Activated CD8-positive, alpha-beta T cell treated with anti-CD3 and anti-CD28 coated beads for 36 hours (primary cell): ENCODE results near the gene LRRC1. TPM values are rescaled to one million over a fixed set of nuclear protein-coding genes. Genes with fewer than 3 reads are reported as not detected.

Experiments
- ATAC-seq: fragments of 200-7000 bp; cut with Tn5 transposase; one replicate; pipeline ENCODE4 v1.10.0; 2021; ENCODE audit warnings: mild to moderate bottlenecking, moderate library complexity
- CTCF ChIA-PET: fragments of 350-600 bp; sonication (Branson Sonifier 250); formaldehyde crosslinking; loops from one replicate; lab custom pipeline; 2021; ENCODE audit warnings: antibody characterized with exemption; lab: Charles Lee
- POLR2A ChIA-PET: fragments of 350-600 bp; sonication (Branson Sonifier 250); formaldehyde crosslinking; loops from one replicate; lab custom pipeline; 2021; ENCODE audit warnings: antibody characterized with exemption; lab: Charles Lee
- DNase-seq: peaks from one replicate; pipeline ENCODE4 v3.0.0-alpha.2; 2020
- H3K27ac Mint-ChIP-seq: one replicate; pipeline ENCODE4 v1.8.0; 2021; ENCODE audit warnings: mild to moderate bottlenecking, mixed read lengths
- H3K27me3 Mint-ChIP-seq: one replicate; pipeline ENCODE4 v1.8.0; 2021; ENCODE audit warnings: mixed read lengths
- H3K36me3 Mint-ChIP-seq: one replicate; pipeline ENCODE4 v1.8.0; 2021; ENCODE audit warnings: low read depth, mixed read lengths
- H3K4me1 Mint-ChIP-seq: one replicate; pipeline ENCODE4 v1.8.0; 2021; ENCODE audit warnings: low read depth, mixed read lengths
- H3K4me3 Mint-ChIP-seq: one replicate; pipeline ENCODE4 v1.8.0; 2021; ENCODE audit warnings: mild to moderate bottlenecking, moderate library complexity, mixed read lengths
- H3K9me3 Mint-ChIP-seq: one replicate; pipeline ENCODE4 v1.8.0; 2021; ENCODE audit warnings: mixed read lengths
- intact Hi-C: fragments of 100-400 bp; cut with micrococcal nuclease; formaldehyde crosslinking; loops from one replicate; pipeline ENCODE4 v1.10.0; 2022
- total RNA-seq, 2 experiments: library from RNA; stranded (reverse); gene quantifications; one replicate each; pipeline ENCODE4 v1.2.3, GENCODE V29; 2021
- TF ChIP-seq, protein P1 (sequence below): fragments of 200-600 bp; IDR thresholded peaks from one replicate; pipeline ENCODE4 v1.8.0; 2022; ENCODE audit warnings: antibody characterized with exemption, mild to moderate bottlenecking

The LRRC1 gene
- total RNA-seq, 2 experiments from 2014 or later: 1.9 to 2.5 TPM

DNA sequence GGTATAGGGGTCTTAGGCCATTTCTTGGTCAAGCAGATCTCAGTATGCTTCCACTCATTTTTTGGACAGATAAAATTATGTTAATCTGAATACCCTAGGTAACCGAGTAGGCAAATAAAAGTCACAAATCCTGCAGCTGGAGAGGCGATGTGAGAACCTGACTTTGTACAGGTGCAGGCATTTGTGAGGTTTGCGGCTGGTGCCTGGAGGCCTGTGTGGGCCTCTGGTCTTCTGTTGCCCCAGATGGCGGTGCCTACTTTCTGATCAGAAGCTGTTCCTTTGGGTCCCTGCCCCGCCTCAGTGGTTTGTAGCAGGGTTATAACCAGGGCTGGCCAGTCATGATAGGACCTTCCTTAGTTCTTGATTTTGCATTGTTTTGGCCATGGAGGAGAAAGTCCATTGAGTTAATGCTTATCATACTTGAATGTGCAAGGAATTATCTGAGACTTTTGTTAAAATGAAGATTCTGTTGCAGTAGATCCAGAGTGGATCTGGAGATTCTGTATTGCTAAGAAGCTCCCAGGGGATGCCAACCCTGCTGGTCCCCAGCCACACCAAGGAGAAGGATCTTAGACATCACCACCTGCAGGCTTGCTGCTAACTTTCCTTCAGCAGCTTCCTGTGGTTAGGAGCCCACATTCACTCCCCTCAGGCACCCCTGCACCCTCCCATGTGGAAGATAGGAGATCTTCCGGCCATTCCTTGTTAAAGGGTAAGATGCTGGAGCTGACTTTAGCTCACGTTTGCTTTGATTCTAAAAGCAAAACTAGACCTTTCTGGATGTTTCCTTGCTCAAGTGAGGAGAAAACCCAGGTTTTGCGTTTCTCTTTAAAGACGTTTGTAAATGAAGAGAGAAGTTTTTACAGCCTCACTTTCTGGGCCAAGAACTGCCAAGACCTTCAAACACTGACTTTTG, 50.7 kb downstream of the LRRC1 start:
- ATAC-seq: no peak
- H3K27ac Mint-ChIP-seq: no peak overlapping the region
- no peaks in the 10 kb centered on the region for H3K27me3 Mint-ChIP-seq
- H3K4me1 Mint-ChIP-seq: no peaks in the 10 kb centered on the region
- CTCF ChIA-PET: no interaction called here
- POLR2A ChIA-PET: interaction anchor here (0.6 kb wide), 1 partner anchor 46 kb away, joined by 3 read pairs; no protein-coding TSS in a partner anchor
- TF ChIP-seq, protein P1, sequence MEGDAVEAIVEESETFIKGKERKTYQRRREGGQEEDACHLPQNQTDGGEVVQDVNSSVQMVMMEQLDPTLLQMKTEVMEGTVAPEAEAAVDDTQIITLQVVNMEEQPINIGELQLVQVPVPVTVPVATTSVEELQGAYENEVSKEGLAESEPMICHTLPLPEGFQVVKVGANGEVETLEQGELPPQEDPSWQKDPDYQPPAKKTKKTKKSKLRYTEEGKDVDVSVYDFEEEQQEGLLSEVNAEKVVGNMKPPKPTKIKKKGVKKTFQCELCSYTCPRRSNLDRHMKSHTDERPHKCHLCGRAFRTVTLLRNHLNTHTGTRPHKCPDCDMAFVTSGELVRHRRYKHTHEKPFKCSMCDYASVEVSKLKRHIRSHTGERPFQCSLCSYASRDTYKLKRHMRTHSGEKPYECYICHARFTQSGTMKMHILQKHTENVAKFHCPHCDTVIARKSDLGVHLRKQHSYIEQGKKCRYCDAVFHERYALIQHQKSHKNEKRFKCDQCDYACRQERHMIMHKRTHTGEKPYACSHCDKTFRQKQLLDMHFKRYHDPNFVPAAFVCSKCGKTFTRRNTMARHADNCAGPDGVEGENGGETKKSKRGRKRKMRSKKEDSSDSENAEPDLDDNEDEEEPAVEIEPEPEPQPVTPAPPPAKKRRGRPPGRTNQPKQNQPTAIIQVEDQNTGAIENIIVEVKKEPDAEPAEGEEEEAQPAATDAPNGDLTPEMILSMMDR: no peak
- no peak for DNase-seq
- intact Hi-C loops: no loop called here
- peaks cover 2% of the 10 kb centered on the region for H3K36me3 Mint-ChIP-seq
- no peak overlapping the region for H3K4me3 Mint-ChIP-seq
- peaks cover under 1% of the 10 kb centered on the region for H3K9me3 Mint-ChIP-seq

DNA sequence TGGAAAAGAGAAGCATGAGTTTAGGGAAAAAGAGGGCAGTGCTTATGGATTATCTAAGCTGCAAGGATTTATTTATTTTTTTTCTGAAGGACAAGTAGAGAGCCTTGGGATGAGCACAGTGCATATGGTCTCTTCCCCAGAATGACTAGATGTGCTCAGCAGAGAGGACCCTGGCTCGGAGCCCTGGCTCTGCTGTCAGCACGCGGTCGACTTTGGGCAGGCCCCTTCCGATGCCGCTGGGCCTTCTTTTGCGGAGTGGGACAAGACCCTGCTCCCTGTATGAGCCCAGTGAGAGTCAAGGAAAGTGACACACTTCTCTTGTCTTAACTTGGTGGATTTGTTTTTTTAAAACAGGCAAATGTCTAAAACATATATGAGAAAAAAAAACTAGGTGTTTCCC, 51.4 kb downstream of the LRRC1 start:
- Mint-ChIP-seq H3K4me1 (no peaks in the 10 kb centered on the region), H3K4me3 (no peak overlapping the region), H3K27me3 (no peaks in the 10 kb centered on the region), H3K9me3 (no peaks in the 10 kb centered on the region), H3K36me3 (peaks cover 2% of the 10 kb centered on the region), H3K27ac (no peak overlapping the region)
- intact Hi-C loops: no loop called here
- CTCF ChIA-PET: no interaction called here
- POLR2A ChIA-PET: interaction anchor here (0.6 kb wide), 1 partner anchor 45 kb away, joined by 3 read pairs; no protein-coding TSS in a partner anchor
- no peak for DNase-seq
- TF ChIP-seq, protein P1: no peak
- no peak for ATAC-seq

DNA sequence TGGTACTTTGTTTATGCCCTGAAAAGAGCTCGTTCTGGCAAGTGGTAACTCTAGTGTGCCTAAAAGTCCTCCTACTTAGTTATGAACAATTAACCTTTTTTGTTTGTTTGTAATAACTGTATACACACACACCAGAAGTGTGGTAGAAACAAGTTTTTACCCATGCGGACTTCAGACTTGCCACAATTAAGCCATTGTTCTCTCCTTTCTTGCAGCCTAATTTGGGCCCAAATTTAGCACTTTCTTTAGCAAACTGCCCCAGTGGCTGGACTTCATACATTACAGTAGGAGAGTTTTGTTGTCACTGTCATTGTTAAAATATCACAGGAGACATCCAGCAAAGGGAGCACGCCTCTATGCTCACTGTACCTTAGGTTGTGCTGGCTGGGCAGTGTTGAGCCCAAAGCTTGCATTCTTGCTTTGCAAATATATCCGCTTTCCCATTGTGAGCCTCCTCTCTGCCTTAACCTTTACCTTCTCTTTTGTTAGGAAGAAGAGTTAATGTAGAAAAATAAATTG, 53.0 kb downstream of the LRRC1 start:
- H3K27me3 Mint-ChIP-seq: no peaks in the 10 kb centered on the region

DNA sequence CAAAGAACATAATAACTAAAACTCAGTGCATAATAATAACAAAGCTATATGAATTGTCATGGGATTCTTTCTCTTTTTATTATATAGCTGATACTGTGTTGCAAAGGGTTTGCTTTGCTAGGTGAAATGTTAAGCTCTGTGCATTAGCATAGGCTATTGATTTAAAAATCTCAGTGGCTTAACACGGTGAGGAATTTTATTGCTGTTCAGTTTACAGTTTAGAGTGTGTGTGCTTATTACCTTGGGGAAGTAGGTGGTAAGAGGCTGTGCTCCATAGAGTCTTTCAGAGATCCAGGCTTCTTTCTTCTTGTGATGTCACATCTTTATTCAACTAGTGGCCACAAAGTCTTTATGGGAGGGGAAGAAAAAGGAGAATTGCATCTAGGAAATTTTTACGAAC, 55.7 kb downstream of the LRRC1 start:
- H3K9me3 Mint-ChIP-seq: no peaks in the 10 kb centered on the region
- POLR2A ChIA-PET: no interaction called here
- peaks cover 10% of the 10 kb centered on the region for H3K4me1 Mint-ChIP-seq
- TF ChIP-seq, protein P1: no peak
- CTCF ChIA-PET: interaction anchor here (0.9 to 1.7 kb wide), 2 partner anchors 47 to 122 kb away, joined by 3 to 5 read pairs; no protein-coding TSS in a partner anchor
- H3K36me3 Mint-ChIP-seq: no peaks in the 10 kb centered on the region
- DNase-seq (no peak), ATAC-seq (no peak)
- H3K4me3 Mint-ChIP-seq: no peak overlapping the region
- no peaks in the 10 kb centered on the region for H3K27me3 Mint-ChIP-seq
- H3K27ac Mint-ChIP-seq: no peak overlapping the region
- intact Hi-C loops: no loop called here

More for the DNA sequence above, 53.0 kb downstream of the LRRC1 start:
- ATAC-seq (no peak), DNase-seq (no peak)
- H3K27ac Mint-ChIP-seq: no peak overlapping the region
- TF ChIP-seq, protein P1: no peak
- H3K4me3 Mint-ChIP-seq: no peak overlapping the region
- no peaks in the 10 kb centered on the region for H3K9me3 Mint-ChIP-seq
- no peaks in the 10 kb centered on the region for H3K4me1 Mint-ChIP-seq
- CTCF ChIA-PET: no interaction called here
- intact Hi-C loops: no loop called here
- POLR2A ChIA-PET: interaction anchor here (0.7 kb wide), 1 partner anchor 15 kb away, joined by 3 read pairs; no protein-coding TSS in a partner anchor
- no peaks in the 10 kb centered on the region for H3K36me3 Mint-ChIP-seq

DNA sequence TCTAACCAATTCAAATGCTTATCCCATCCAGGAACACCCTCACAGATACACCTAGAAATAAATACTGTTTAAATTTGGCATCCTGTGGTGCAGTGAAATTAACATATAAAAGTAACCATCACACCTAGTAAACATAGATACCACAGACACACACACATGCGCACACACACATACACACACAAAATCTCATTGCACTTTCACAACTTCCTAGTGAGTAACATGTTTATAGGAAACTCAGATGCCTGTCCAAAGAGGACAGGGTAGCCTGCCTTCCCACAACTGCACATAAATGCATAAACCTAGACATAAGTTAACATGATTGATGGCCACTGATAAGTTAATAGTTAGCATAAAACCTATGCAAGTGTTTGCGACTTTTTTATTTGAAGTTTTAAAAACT, 56.8 kb downstream of the LRRC1 start:
- ChIA-PET CTCF (no interaction called here), POLR2A (no interaction called here)
- peaks cover 10% of the 10 kb centered on the region for H3K4me1 Mint-ChIP-seq
- TF ChIP-seq, protein P1: no peak
- intact Hi-C loops: no loop called here
- no peak overlapping the region for H3K4me3 Mint-ChIP-seq
- H3K27me3 Mint-ChIP-seq: no peaks in the 10 kb centered on the region
- ATAC-seq (no peak), DNase-seq (no peak)
- no peak overlapping the region for H3K27ac Mint-ChIP-seq
- no peaks in the 10 kb centered on the region for H3K9me3 Mint-ChIP-seq
- H3K36me3 Mint-ChIP-seq: no peaks in the 10 kb centered on the region
